GM19239 (cell line): ENCODE data around the gene CDK7.
"Not testable (repeated sequence)": the region's sequence is repeated elsewhere in the genome, so short reads cannot be mapped to it uniquely, and the experiment has no call there.

ENCODE experiments used
- DNase-seq: peaks from one replicate; pipeline ENCODE4 v3.0.0; 2011; ENCODE audit warnings: low spot score; ENCODE audit not compliant: insufficient read length
- FAIRE-seq: peaks from 2 replicates; lab custom pipeline; 2011; peaks lifted over from hg19 to GRCh38; lab: Jason Lieb, UNC

Gene CDK7

DNA sequence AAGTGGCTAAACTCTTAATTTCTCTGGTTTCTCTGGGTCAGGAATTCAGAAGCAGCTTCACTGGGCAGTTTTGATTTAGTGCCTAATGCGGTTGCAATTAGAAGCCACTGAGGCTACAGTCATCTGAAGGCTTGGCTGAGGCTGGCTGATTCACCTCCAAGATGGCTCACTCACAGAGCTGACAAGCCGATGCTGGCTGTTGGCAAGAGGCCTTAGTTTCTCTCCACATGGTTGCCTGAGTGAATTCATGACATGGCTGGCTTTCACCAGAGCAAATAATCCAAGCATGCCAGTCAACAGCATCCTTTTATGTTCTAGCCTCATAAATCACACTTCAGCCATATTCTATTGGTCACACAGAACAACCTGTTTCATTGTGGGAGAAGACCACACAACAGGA is 2.8 kb upstream of the CDK7 start:
- FAIRE-seq (no peak), DNase-seq (no peak)

DNA sequence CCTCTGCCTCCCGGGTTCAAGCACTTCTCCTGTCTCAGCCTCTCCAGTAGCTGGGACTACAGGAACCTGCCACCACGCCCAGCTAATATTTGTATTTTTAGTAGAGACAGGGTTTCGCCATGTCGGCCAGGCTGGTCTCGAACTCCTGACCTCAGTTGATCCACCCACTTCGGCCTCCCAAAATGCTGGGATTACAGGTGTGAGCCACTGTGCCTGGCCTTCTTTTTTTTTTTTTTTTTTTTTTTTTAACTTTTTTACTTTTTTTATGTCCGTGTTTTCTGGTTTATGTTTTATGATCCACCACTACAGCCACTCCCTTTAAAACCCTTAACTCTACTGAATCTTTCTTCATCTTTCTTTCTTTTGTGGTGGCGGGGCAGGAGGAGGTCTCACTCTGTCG is 2.0 kb downstream of the CDK7 start:
- not testable (repeated sequence) for DNase-seq, FAIRE-seq

GRCh38 chr5:69237877-69238276 is 3.2 kb downstream of the CDK7 start:
- FAIRE-seq = no peak
- no peak for DNase-seq

- no peak for FAIRE-seq
- no peak for DNase-seq
Observed at GRCh38 chr5:69238760-69239251, 4.1 kb downstream of the CDK7 start.

DNA sequence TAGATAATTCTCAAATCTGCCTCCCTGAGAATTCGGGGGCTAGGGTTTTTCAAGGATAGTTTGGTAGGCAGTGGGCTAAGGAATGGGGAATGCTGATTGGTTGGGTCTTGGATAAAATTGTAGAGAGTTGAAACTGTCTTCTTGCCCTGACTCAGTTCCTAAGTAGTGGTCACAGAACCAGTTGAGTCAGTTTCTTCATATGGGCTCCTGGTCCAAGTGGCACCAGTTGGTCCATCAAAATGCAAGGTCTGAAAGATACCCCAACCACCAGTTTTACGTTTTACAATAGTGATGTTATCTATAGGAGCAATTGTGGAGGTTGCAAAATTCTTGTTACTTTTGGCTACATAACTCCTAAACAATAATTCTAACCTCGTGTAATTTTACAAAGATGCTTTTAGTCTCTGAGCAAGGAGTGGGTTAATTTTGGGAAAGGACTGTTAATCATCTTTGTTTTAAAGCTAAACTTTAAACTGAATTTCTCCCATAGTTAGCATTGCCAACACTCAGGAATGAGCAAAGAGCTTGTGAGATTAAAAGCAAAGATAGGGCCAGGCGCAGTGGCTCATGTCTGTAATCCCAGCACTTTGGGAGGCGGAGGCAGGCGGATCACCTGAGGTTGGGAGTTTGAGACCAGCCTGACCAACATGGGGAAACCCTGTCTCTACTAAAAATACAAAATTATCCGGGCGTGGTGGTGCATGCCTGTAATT is 7.7 kb downstream of the CDK7 start:
- DNase-seq (no peak), FAIRE-seq (no peak)

DNA sequence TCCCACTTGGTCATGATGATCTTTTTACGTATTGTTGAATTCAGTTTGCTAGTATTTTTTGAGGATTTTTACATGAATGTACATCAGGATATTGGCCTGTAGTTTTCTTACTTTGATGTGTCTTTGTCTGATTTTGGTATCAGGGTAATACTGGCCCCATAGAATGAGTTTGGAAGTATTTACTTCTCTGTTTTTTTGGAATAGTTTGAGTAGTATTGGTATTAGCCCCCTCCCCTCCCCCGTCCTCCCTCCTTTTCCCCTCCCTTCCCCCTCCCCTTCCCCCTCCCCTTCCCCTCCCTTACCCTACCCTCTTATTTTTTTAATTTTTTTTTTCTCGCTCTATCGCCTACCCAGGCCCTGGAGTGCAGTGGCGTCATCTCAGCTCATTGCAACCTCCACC is 10.3 kb downstream of the CDK7 start:
- DNase-seq = no peak

GRCh38 chr5:69248019-69248418 is 13.3 kb downstream of the CDK7 start:
- no peak for DNase-seq
- no peak for FAIRE-seq

More for the DNA sequence above, 10.3 kb downstream of the CDK7 start:
- FAIRE-seq = no peak

DNA sequence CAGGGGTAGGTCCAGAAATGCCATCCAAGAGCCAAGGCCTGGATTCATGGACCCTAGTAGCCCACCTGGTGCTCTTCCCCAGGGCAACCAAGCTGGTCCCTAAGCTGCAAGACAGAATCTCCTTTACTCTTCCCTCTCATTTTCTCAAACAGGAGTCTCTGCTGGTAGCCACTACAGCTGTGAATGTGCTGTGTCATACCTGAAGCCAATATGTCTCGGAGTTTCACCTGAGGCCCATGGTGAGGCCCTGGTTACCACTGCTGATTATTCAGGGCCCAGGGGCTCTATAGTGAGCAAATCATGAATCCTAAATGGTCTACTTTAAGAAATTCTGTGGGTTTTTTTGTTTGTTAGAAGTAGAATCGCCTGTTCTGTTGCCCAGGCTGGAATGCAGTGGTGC is 15.9 kb downstream of the CDK7 start:
- no peak for FAIRE-seq
- DNase-seq = no peak

- no peak for DNase-seq
- no peak for FAIRE-seq
Observed at GRCh38 chr5:69252437-69252836, 17.8 kb downstream of the CDK7 start.

DNA sequence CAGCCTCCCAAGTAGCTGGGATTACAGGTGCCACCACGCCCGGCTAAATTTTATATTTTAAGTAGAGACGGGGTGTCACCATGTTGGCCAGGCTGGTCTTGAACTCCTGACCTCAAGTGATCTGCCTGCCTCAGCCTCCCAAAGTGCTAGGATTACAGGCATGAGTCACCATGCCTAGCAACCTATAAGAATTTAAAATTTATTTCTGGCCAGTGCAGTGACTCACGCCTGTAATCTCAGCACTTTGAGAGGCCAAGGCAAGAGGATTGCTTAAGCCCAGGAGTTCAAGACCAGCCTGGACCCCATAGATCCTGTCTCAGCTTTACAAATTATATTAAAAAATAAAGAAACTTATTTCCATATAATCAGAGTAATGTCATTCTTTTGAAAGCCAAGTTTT is 21.3 kb downstream of the CDK7 start:
- FAIRE-seq, DNase-seq: not testable (repeated sequence)

DNA sequence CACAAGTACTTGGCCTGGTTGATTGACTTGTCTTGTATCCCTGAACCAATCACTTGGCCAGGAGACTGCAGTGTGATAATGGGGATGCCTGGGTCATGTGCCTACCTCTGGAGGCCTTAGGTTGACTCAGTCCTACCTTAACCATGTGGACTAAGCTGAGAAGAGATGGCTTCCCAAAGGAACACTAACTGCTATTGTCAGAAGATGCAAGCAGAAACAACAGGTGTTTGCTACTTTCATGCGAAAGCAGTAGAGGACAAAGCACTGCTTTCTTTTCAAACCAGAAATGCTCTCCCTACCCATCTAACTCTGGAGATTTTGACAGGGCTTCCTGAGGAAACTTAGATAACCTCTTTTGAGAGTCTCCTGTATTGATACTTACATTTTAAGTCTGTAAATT is 22.9 kb downstream of the CDK7 start:
- DNase-seq (no peak), FAIRE-seq (no peak)

DNA sequence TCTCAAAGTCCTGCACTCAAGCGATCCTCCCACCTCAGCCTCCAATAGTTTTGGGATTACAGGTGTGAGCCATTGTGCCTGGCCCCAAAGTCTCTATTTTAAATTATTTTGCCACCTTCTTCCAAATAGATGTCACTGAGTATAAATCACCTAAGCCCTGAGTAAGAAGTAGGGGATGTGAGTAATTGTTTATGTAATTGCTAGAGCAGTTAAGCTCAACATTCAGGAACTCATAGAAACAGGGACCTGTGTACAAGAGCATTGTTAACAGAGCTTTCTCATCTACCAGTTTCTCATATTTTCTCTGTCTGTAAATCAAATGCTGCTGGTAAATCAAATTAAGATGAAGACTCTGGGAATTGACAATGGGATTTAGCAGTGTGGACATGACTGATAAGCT is 26.3 kb downstream of the CDK7 start:
- DNase-seq (no peak), FAIRE-seq (no peak)

DNA sequence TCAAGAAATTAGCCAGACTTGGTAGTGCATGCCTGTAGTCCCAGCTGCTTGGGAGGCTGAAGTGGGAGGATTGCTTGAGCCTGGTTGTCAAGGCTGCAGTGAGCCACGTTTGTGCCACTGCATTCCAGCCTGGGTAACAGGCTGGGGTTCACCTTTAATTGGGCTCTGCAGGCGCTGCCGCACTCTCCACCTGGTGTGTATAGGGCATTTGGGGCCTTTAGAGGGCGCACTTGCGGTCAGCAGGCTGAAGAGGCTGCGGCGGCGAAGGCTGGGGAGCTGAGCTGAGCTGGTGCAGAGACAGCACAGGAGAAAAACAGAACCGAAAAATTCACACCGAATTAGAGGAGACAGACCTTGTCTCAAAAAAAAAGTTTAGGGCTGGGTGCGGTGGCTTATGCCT is 31.2 kb downstream of the CDK7 start:
- DNase-seq (no peak), FAIRE-seq (no peak)

- FAIRE-seq = no peak
- no peak for DNase-seq
Observed at GRCh38 chr5:69268899-69269298, 34.2 kb downstream of the CDK7 start.

DNA sequence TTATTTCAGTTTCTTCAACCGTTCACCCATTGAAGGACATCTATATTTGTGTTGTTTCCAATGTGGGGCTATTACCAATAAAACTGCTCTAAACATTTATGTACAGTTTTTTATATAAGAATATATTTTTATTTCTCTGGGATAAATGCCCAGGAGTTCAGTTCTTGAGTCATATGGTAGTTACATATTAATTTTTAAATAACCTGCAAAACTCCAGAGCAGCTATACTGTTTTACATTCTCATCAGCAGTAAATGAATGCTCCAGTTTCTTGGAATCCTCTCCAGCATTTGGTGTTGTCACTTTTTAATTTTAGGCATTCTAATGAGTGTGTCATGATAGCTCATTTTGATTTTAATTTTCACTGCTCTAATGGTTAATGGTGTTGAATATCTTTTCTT is 36.2 kb downstream of the CDK7 start:
- no peak for FAIRE-seq
- no peak for DNase-seq

DNA sequence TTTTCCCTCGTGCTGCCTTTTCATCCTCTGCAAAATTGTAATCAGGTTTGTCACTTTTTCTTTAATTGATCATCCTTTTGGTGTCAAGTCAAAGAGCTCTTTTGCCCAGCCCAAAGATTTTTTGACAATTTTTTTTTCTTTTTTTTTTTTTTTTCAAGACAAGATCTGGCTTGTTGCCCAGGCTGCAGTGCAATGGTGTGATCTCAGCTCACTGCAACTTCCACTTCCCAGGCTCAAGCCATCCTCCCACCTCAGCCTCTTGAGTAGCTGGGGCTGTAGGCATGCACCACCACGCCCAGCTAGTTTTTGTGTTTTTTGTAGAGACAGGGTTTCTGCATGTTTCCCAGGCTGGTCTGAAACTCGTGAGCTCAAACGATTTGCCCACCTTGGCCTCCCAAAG is 36.7 kb downstream of the CDK7 start:
- DNase-seq (no peak), FAIRE-seq (no peak)

- FAIRE-seq (no peak), DNase-seq (no peak)
Observed at GRCh38 chr5:69275563-69275962, 40.9 kb downstream of the CDK7 start.

DNA sequence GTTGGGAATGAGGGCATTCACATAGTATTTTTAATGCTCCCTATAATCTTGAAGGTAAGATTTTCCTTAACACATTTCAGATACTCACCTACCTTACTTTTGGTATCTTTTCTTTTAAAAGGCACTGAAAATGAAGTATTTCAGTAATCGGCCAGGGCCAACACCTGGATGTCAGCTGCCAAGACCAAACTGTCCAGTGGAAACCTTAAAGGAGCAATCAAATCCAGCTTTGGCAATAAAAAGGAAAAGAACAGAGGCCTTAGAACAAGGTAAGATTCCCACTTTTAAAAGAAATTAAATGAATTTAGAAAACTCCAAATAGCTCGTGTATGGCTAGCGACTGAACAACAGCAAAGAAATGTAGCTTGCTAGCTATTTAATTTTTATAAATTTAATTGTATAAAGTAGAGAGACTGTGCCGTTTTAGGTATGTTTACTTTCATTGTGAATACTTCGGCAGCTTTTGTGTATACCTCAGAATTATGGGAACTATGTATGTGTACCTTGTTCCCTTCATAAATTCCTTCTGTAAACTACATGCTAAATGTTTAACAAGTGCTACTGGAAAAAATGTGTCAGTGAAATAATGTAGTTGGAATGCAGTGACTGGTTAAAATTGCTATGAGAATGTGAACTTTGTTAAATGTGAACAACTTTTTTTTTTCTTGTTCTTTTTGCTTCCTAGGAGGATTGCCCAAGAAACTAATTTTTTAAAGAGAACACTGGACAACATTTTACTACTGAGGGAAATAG is 41.9 kb downstream of the CDK7 start:
- DNase-seq (no peak), FAIRE-seq (no peak)

DNA sequence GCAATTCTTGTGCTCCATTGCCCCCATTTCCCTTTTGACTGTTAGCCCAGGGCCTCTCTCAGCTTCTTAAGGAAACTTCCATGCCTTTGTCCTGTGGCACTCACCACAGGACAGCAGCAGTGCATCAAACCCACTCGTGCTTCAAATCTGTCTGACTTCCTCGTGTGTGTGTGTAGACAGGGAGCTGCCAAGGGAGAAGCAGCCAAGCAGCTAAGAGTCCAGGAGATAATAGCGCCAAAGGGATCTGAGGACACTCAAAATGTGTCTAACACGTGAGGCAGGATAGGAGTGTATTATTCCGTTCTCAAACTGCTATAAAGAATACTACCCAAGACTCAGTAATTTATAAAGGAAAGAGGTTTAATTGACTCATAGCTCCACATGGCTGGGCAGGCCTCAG is 44.8 kb downstream of the CDK7 start:
- no peak for DNase-seq

DNA sequence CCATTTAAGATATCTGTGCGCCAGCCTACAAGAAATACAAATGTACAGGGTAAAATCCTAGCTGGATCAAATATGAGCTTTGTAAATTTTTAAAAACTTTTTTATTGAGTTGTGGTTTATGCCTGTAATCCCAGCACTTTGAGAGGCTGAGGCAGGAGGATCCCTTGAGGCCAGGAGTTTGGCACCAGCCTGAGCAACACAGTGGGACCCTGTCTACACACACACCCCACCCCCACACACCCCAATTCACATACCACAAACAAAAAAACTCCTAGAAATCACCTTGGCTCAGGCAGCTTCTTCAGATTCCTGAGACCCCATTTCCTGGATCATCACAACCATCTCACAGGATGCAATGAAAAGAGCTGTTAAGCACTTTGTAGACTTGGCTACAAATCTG is 46.4 kb downstream of the CDK7 start:
- FAIRE-seq = no peak

More for the DNA sequence above, 44.8 kb downstream of the CDK7 start:
- FAIRE-seq = no peak

DNA sequence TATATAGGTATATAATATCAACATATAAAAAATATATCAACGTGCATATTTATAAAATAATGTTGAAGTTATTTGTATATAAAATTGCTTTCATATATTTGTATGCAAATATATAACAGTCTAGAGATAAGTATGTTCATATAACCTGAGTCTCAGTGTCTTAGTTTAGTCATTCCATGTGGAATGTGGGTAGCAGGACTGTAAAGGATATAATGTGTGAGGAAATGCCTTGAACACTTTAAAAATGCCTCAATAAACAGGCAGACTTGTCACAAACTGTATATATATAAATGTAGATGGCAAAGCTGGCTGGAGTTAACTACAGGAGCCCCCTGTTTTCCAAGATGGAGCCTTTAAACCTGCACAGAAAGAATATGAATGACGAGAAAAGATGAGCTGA is 49.5 kb downstream of the CDK7 start:
- DNase-seq (no peak), FAIRE-seq (no peak)

More for the DNA sequence above, 46.4 kb downstream of the CDK7 start:
- no peak for DNase-seq
